HepG2 (cell line): ENCODE data around the gene ATAD3A. TPM values are rescaled to one million over a fixed set of nuclear protein-coding genes. Genes with fewer than 3 reads are reported as not detected.

Experiments used
- AGO2 ChIP-seq: fragments of 200-400 bp; formaldehyde crosslinking; optimal IDR thresholded peaks from 2 replicates; pipeline ENCODE3; 2017; ENCODE audit warnings: mild to moderate bottlenecking, low read depth, low read length, moderate library complexity
- EHMT2 ChIP-seq: fragments of 200-600 bp; sonication (generic); IDR thresholded peaks from 2 replicates; pipeline ENCODE4 v1.7.0; 2017; ENCODE audit warnings: antibody characterized with exemption, low read depth, low read length, borderline replicate concordance
- ESRRA ChIP-seq: sonication (generic); formaldehyde crosslinking; IDR thresholded peaks from 2 replicates; pipeline ENCODE4 v1.5.1; 2020; ENCODE audit warnings: mild to moderate bottlenecking, low read depth, missing genetic modification reagents
- GATA4 ChIP-seq: sonication (generic); IDR thresholded peaks from 2 replicates; pipeline ENCODE4 v1.6.1; 2016; ENCODE audit warnings: antibody characterized with exemption, low read depth, borderline replicate concordance
- HNRNPK ChIP-seq: fragments of 200-400 bp; formaldehyde crosslinking; IDR thresholded peaks from 2 replicates; pipeline ENCODE4 v1.6.1; 2018; ENCODE audit warnings: low read length, low read depth, moderate library complexity, mild to moderate bottlenecking; ENCODE audit not compliant: poor library complexity, severe bottlenecking
- KDM5B ChIP-seq: sonication (generic); formaldehyde crosslinking; IDR thresholded peaks from 2 replicates; pipeline ENCODE4 v1.4.0; 2020; ENCODE audit warnings: missing genetic modification reagents, mild to moderate bottlenecking, borderline replicate concordance
- NCOA1 ChIP-seq: sonication (generic); formaldehyde crosslinking; IDR thresholded peaks from 2 replicates; pipeline ENCODE4 v1.9.0; 2021; ENCODE audit warnings: missing genetic modification reagents
- SMARCE1 ChIP-seq: fragments of 450-650 bp; IDR thresholded peaks from 2 replicates; pipeline ENCODE4 v1.6.1; 2017; ENCODE audit warnings: borderline replicate concordance
- SNAI1 ChIP-seq: sonication (generic); formaldehyde crosslinking; IDR thresholded peaks from 2 replicates; pipeline ENCODE4 v1.5.0; 2020; ENCODE audit warnings: mild to moderate bottlenecking, missing genetic modification reagents, borderline replicate concordance
- ZFP62 ChIP-seq: sonication (generic); formaldehyde crosslinking; IDR thresholded peaks from 2 replicates; pipeline ENCODE4 v1.4.0; 2020; ENCODE audit warnings: missing genetic modification reagents
- ZNF879 ChIP-seq: sonication (generic); formaldehyde crosslinking; IDR thresholded peaks from 2 replicates; pipeline ENCODE4 v1.8.1; 2023; ENCODE audit warnings: missing genetic modification reagents
- polyA plus RNA-seq, 8 experiments: library from polyadenylated mRNA; depleted of rRNA in 3 of 8; stranded (reverse) in 7 of 8; unstranded in 1 of 8; fragments of >200 nt; fragmentation: Illumina TruSeq in 4 of 8; extraction: Trizol in 4 of 8; gene quantifications; 2 replicates each; pipeline versions ENCODE4 v1.2.1 to v1.2.3, GENCODE V29; 2011 to 2016; ENCODE audit warnings: low read depth in 4 of 8, missing spikeins in 1 of 8, mixed read lengths in 1 of 8; ENCODE audit not compliant: insufficient read depth in 1 of 8
- total RNA-seq, 5 experiments: library from RNA; depleted of rRNA; stranded (reverse); fragments of >200 nt; fragmentation: Illumina TruSeq; extraction: Trizol; gene quantifications; 2 replicates each; pipeline ENCODE4 v1.2.3, GENCODE V29; 2016; ENCODE audit warnings: low read depth in 1 of 5
- TF ChIP-seq, protein P1 (sequence below): sonication (generic); formaldehyde crosslinking; IDR thresholded peaks from 2 replicates; pipeline ENCODE4 v1.8.1; 2023; ENCODE audit warnings: missing genetic modification reagents, mild to moderate bottlenecking, borderline replicate concordance
- TF ChIP-seq, protein P2 (sequence below): conservative IDR thresholded peaks from 2 replicates; pipeline ENCODE4 v1.6.1; 2018; ENCODE audit warnings: missing genetic modification reagents
- TF ChIP-seq, protein P3 (sequence below): IDR thresholded peaks from 2 replicates; pipeline ENCODE4 v1.6.1; 2016; ENCODE audit warnings: missing compliant biosample characterization, missing genetic modification reagents, borderline replicate concordance
- TF ChIP-seq, protein P4 (sequence below): sonication (generic); formaldehyde crosslinking; IDR thresholded peaks from 2 replicates; pipeline ENCODE4 v1.4.0; 2020; ENCODE audit warnings: missing genetic modification reagents
- TF ChIP-seq, protein P5 (sequence below): sonication (generic); formaldehyde crosslinking; IDR thresholded peaks from 2 replicates; pipeline ENCODE4 v1.5.0; 2020; ENCODE audit warnings: mild to moderate bottlenecking, low read depth, missing genetic modification reagents, borderline replicate concordance
- TF ChIP-seq, protein P6 (sequence below): sonication (generic); formaldehyde crosslinking; IDR thresholded peaks from 2 replicates; pipeline ENCODE4 v1.4.0; 2020; ENCODE audit warnings: low read depth, mild to moderate bottlenecking, missing genetic modification reagents
- TF ChIP-seq, protein P7 (sequence below): IDR thresholded peaks from 2 replicates; pipeline ENCODE4 v1.6.1; 2018; ENCODE audit warnings: missing genetic modification reagents, mild to moderate bottlenecking, missing compliant biosample characterization

Gene ATAD3A
- total and polyA plus RNA-seq, 2 of the 13 experiments (the other 11 are each of a cell fraction or from before 2014, with no cell fraction given) = 10.6 to 49.0 TPM

DNA sequence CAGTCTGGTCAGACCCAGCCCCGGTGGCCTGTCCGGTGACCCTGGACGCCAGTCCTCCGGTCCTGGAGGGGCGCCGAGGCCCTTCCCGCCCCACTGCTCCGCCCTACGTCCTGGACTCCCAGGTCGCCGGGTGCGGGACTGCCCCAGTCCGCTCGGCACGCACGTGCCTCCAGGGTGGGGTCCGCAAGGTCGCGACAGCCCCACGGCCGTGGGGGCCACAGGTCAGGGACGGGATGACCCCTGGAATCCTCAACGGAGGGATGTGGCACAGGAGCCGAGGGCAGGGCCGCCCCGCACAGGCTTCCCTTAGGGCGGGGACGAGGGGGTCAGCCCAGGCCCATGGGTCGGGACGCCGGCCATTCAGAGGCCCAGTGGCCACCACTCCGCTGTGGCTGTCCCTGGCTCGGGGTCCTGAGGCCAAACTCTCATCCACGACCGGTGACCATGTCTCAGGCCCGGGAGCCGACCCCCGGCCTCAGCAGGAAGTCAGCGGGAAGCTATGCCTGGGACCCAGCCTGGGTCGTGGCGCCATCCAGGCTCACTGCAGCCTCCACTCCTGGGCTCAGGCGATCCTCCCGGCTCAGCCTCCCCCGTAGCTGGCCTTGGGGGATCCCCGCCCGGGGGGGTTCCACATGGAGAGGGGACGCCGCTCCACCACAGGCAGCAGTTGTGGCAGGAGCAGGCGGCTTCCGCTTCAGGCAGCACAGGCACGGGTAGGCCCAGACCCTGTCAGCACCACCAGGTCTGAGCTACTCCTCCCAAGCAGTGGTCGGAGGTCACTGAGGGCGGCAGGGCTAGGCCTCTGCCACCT, 29.1 kb downstream of the ATAD3A start (continued):
- TF ChIP-seq AGO2 = peak; percentile 77
- TF ChIP-seq EHMT2 = no peak
- TF ChIP-seq, protein P1, sequence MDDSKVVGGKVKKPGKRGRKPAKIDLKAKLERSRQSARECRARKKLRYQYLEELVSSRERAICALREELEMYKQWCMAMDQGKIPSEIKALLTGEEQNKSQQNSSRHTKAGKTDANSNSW = no peak
- TF ChIP-seq GATA4 = no peak
- TF ChIP-seq, protein P2, sequence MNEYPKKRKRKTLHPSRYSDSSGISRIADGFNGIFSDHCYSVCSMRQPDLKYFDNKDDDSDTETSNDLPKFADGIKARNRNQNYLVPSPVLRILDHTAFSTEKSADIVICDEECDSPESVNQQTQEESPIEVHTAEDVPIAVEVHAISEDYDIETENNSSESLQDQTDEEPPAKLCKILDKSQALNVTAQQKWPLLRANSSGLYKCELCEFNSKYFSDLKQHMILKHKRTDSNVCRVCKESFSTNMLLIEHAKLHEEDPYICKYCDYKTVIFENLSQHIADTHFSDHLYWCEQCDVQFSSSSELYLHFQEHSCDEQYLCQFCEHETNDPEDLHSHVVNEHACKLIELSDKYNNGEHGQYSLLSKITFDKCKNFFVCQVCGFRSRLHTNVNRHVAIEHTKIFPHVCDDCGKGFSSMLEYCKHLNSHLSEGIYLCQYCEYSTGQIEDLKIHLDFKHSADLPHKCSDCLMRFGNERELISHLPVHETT (CRISPR knock-in tag) = no peak
- TF ChIP-seq, protein P3, sequence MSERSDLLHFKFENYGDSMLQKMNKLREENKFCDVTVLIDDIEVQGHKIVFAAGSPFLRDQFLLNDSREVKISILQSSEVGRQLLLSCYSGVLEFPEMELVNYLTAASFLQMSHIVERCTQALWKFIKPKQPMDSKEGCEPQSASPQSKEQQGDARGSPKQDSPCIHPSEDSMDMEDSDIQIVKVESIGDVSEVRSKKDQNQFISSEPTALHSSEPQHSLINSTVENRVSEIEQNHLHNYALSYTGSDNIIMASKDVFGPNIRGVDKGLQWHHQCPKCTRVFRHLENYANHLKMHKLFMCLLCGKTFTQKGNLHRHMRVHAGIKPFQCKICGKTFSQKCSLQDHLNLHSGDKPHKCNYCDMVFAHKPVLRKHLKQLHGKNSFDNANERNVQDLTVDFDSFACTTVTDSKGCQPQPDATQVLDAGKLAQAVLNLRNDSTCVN (CRISPR knock-in tag) = no peak
- TF ChIP-seq NCOA1 = no peak
- no peak for TF ChIP-seq ZFP62 (CRISPR knock-in tag)
- TF ChIP-seq ZNF879 = no peak
- TF ChIP-seq ESRRA = no peak
- TF ChIP-seq, protein P4, sequence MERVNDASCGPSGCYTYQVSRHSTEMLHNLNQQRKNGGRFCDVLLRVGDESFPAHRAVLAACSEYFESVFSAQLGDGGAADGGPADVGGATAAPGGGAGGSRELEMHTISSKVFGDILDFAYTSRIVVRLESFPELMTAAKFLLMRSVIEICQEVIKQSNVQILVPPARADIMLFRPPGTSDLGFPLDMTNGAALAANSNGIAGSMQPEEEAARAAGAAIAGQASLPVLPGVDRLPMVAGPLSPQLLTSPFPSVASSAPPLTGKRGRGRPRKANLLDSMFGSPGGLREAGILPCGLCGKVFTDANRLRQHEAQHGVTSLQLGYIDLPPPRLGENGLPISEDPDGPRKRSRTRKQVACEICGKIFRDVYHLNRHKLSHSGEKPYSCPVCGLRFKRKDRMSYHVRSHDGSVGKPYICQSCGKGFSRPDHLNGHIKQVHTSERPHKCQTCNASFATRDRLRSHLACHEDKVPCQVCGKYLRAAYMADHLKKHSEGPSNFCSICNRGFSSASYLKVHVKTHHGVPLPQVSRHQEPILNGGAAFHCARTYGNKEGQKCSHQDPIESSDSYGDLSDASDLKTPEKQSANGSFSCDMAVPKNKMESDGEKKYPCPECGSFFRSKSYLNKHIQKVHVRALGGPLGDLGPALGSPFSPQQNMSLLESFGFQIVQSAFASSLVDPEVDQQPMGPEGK (CRISPR knock-in tag) = no peak
- TF ChIP-seq, protein P5, sequence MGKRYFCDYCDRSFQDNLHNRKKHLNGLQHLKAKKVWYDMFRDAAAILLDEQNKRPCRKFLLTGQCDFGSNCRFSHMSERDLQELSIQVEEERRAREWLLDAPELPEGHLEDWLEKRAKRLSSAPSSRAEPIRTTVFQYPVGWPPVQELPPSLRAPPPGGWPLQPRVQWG (CRISPR knock-in tag) = no peak
- TF ChIP-seq, protein P6, sequence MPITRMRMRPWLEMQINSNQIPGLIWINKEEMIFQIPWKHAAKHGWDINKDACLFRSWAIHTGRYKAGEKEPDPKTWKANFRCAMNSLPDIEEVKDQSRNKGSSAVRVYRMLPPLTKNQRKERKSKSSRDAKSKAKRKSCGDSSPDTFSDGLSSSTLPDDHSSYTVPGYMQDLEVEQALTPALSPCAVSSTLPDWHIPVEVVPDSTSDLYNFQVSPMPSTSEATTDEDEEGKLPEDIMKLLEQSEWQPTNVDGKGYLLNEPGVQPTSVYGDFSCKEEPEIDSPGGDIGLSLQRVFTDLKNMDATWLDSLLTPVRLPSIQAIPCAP (CRISPR knock-in tag) = no peak
- TF ChIP-seq HNRNPK = peak; percentile 20
- TF ChIP-seq SNAI1 (CRISPR knock-in tag) = no peak
- no peak for TF ChIP-seq SMARCE1
- no peak for TF ChIP-seq KDM5B (CRISPR knock-in tag)
- TF ChIP-seq, protein P7, sequence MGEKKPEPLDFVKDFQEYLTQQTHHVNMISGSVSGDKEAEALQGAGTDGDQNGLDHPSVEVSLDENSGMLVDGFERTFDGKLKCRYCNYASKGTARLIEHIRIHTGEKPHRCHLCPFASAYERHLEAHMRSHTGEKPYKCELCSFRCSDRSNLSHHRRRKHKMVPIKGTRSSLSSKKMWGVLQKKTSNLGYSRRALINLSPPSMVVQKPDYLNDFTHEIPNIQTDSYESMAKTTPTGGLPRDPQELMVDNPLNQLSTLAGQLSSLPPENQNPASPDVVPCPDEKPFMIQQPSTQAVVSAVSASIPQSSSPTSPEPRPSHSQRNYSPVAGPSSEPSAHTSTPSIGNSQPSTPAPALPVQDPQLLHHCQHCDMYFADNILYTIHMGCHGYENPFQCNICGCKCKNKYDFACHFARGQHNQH = no peak
